Thoracic aorta (tissue), 2 donors: Measurements from ENCODE around the gene KLHDC7B. TPM values are rescaled to one million over a fixed set of nuclear protein-coding genes. Genes with fewer than 3 reads are reported as not detected.
A peak's percentile ranks its signal among the peaks of the same experiment; 100 is the strongest.

Experiments used
- ATAC-seq: fragments of 150-250 bp; one replicate; pipeline ENCODE4 v1.8.0; 2017; ENCODE audit warnings: low read depth; ENCODE audit not compliant: insufficient number of reproducible peaks, low FRiP score
- DNase-seq: peaks from one replicate; pipeline ENCODE4 v3.0.0-alpha.2; 2020; ENCODE audit warnings: low spot score
- H3K27ac ChIP-seq, 2 donors: fragments of 200-600 bp; sonication (generic); 1 replicate in 1 of 2; 2 replicates in 1 of 2; pipeline ENCODE4 v1.5.1; 2016; ENCODE audit warnings: mild to moderate bottlenecking in 2 of 2, moderate library complexity in 2 of 2
- H3K27me3 ChIP-seq: fragments of 200-600 bp; sonication (generic); replicated peaks from 2 replicates; pipeline ENCODE4 v1.6.0; 2016; ENCODE audit warnings: mild to moderate bottlenecking; ENCODE audit not compliant: insufficient read depth
- H3K36me3 ChIP-seq: fragments of 200-600 bp; sonication (generic); one replicate; pipeline ENCODE4 v1.5.1; 2016
- H3K4me1 ChIP-seq, 2 donors: fragments of 200-600 bp; sonication (generic); 1 replicate in 1 of 2; 2 replicates in 1 of 2; pipeline versions ENCODE4 v1.5.1 to v1.6.0; 2016; ENCODE audit warnings: low read depth in 2 of 2, mild to moderate bottlenecking in 1 of 2; ENCODE audit not compliant: control insufficient read depth in 1 of 2
- H3K4me3 ChIP-seq: fragments of 200-600 bp; sonication (generic); 2 replicates; pipeline ENCODE4 v1.5.1; 2016; ENCODE audit warnings: mild to moderate bottlenecking
- H3K9me3 ChIP-seq: fragments of 200-600 bp; sonication (generic); 2 replicates; pipeline ENCODE4 v1.5.1; 2016
- CTCF ChIP-seq: fragments of 200-600 bp; sonication (generic); IDR thresholded peaks from one replicate; pipeline ENCODE4 v1.5.1; 2019; ENCODE audit warnings: antibody characterized with exemption
- total RNA-seq, 2 donors: library from RNA; depleted of rRNA; stranded (reverse); fragments of >200 nt; gene quantifications; one replicate each; pipeline versions ENCODE4 v1.1.0 to v1.2.3, GENCODE V29; 2016

Gene KLHDC7B
- total RNA-seq, 2 donors from 2014 or later = not detected

- Histone ChIP-seq H3K27ac (peak overlapping the region; percentile 69 to 75), H3K36me3 (peaks cover 17% of the 10 kb centered on the region), H3K4me1 (peaks cover 27 to 48% of the 10 kb centered on the region in 2 donors), H3K9me3 (no peaks in the 10 kb centered on the region), H3K4me3 (peak overlapping the region; percentile 75), H3K27me3 (peaks cover 5% of the 10 kb centered on the region)
- no peak for TF ChIP-seq CTCF
- DNase-seq (no peak), ATAC-seq (no peak)
These were observed 18.6 kb upstream of the KLHDC7B start for GRCh38 chr22:50526834-50527801.

DNA sequence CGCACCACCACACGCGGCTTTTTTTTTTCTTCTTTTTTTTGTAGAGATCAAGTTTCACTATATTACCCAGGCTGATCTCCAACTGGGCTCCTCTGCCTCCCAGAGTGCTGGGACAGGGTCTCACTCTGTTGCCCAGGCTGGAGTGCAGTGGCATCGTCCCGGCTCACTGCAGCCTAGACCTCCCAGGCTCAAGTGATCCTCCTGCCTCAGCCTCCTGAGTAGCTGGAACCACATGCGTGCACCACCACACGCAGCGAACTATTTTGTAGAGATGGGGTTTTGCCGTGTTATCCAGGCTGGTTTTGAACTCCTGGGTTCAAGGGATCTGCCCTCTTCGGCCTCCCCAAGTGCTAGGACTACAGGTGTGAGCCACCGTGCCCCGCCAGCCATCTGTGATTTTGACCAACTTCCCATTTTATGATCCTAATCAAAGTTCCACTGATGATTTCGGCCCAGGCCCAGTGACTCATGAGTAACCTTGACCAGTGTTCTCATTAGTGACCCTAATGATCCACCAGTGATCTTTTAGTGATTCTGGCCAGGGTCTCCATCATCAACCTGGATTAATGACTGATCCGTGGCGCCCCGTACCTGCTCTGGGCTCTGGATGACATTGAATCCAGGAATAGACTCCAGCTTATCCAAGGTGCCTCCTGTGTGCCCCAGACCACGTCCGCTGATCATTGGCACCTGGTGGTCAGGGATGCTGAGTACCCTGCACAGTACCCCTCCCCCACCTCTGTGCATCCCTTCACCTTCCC lies 17.6 kb upstream of the KLHDC7B start:
- Histone ChIP-seq H3K4me3 (peak overlapping the region; percentile 78), H3K4me1 (peaks cover 29 to 54% of the 10 kb centered on the region in 2 donors), H3K9me3 (no peaks in the 10 kb centered on the region), H3K27me3 (peaks cover 5% of the 10 kb centered on the region), H3K36me3 (peaks cover 8% of the 10 kb centered on the region), H3K27ac (no peak overlapping the region)
- ATAC-seq (no peak), DNase-seq (no peak)
- TF ChIP-seq CTCF = no peak

DNA sequence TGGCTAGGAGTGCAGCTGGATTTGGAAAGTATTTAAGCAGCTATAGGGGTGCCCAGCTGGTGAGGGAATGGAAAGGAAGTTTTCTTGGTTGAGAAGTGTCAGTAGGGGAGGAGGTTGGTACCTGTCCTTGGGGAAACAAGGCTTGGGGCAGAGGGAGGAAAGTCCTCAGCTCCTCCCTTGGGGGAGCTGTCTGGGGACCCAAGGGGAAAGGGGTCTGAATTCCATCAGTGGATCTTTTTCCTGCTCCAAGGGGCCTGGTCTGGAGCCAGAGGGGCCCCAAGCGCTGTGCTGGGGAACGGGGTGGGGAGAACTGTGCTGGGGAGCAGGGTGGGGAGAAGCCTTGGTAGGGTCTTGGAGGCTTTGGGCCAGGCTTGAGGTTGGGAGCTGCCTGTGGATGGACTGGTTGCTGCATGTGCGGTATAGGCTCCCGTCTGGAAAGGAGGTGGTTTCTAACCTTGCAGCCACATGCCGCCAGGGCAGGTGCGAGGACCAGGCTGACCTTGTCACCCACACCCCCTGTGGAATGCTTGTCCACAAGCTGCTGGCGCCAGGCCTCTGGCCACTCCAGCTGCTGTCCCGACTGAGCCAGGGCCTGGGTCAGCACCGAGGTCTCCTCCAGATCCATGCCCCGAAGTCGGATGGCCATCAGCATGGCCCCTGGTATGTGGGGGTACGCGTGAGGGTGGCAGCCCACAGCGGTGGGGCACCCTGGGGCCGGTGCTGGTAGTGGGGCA lies 16.9 kb upstream of the KLHDC7B start:
- Histone ChIP-seq H3K36me3 (peaks cover 2% of the 10 kb centered on the region), H3K27ac (peak overlapping the region; percentile 72 to 83), H3K9me3 (no peaks in the 10 kb centered on the region), H3K27me3 (peaks cover 5% of the 10 kb centered on the region), H3K4me3 (peak overlapping the region; percentile 78), H3K4me1 (peaks cover 29 to 54% of the 10 kb centered on the region in 2 donors)
- DNase-seq (no peak), ATAC-seq (no peak)
- TF ChIP-seq CTCF = no peak

DNA sequence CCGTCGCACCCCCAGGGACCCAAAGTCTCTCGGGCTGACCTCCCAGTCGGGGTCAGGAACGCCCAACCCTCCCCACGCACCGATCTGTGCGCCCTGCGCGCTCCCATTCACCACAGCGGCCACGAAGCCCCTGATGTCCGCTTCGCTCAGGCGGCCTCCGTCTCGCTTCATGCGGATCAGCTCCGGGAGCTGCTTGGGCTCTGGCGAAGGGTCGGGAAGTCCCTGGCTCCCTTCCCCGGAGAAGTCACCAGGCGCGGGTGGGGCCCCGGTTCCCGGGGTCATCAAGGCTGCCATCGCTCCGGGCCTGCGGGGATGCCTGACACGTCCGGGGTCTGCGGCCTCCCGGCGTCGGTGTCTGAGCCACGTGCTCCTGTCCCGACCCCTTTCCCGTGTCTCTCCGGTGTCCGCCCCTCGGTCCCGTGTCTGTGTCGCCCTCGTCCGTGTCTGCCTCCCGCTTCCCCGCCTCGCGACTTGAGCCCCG lies 16.2 kb upstream of the KLHDC7B start:
- DNase-seq = no peak
- Histone ChIP-seq H3K9me3 (no peaks in the 10 kb centered on the region), H3K27ac (peak overlapping the region; percentile 72 to 83), H3K4me1 (peaks cover 24 to 50% of the 10 kb centered on the region in 2 donors), H3K36me3 (no peaks in the 10 kb centered on the region), H3K27me3 (peaks cover 5% of the 10 kb centered on the region), H3K4me3 (peak overlapping the region; percentile 78)
- no peak for TF ChIP-seq CTCF
- ATAC-seq = no peak
